SK-N-SH (cell line): Measurements from ENCODE around the gene PTCD1. TPM values are rescaled to one million over a fixed set of nuclear protein-coding genes. Genes with fewer than 3 reads are reported as not detected.

Experiments used
- CTCF ChIA-PET: fragments of 300-600, 350-600 bp; formaldehyde crosslinking; extraction: SDS; loops from one replicate; lab custom pipeline; 2021; lab: Yijun Ruan, JAX
- POLR2A ChIA-PET: fragments of 350-600 bp; sonication (Branson Sonifier 250); formaldehyde crosslinking; extraction: SDS; loops from one replicate; lab custom pipeline; 2020; ENCODE audit warnings: antibody characterized with exemption, inconsistent platforms; lab: Yijun Ruan, JAX
- DNase-seq: peaks from one replicate; pipeline ENCODE4 v3.0.0; 2012
- H2AFZ ChIP-seq: fragments of 200-600 bp; sonication (generic); 2 replicates; pipeline ENCODE4 v1.8.1; 2016; ENCODE audit warnings: antibody characterized with exemption, mild to moderate bottlenecking, low read depth
- H3F3A ChIP-seq: fragments of 200-600 bp; sonication (generic); replicated peaks from 2 replicates; pipeline ENCODE3; 2016; ENCODE audit warnings: antibody characterized with exemption, mild to moderate bottlenecking; ENCODE audit not compliant: insufficient read depth
- H3K27ac ChIP-seq, 2 experiments: fragments of 200-500 bp in 1 of 2; fragments of 200-600 bp in 1 of 2; sonication (Bioruptor generic) in 1 of 2; sonication (generic), shearing (Covaris generic) in 1 of 2; 2 replicates each; pipeline versions ENCODE4 v1.5.1 to v1.6.1; 2014 to 2016; ENCODE audit warnings: low read depth in 2 of 2, inconsistent platforms in 1 of 2, low read length in 1 of 2, mild to moderate bottlenecking in 1 of 2, mixed read lengths in 1 of 2
- H3K27me3 ChIP-seq: fragments of 200-600 bp; sonication (generic), shearing (Covaris generic); 2 replicates; pipeline ENCODE4 v1.6.1; 2016; ENCODE audit warnings: mixed run types; ENCODE audit not compliant: insufficient read depth
- H3K36me3 ChIP-seq, 2 experiments: fragments of 200-500 bp in 1 of 2; fragments of 200-600 bp in 1 of 2; sonication (Bioruptor generic) in 1 of 2; sonication (generic) in 1 of 2; replicated peaks in 1 of 2; 2 replicates each; pipeline versions ENCODE3 to v1.5.1; 2014 to 2016; ENCODE audit warnings: low read length in 1 of 2, mild to moderate bottlenecking in 1 of 2; ENCODE audit not compliant: insufficient read depth in 2 of 2, control insufficient read depth in 1 of 2
- H3K4me1 ChIP-seq, 2 experiments: fragments of 200-500 bp in 1 of 2; fragments of 200-600 bp in 1 of 2; sonication (Bioruptor generic) in 1 of 2; sonication (generic), shearing (Covaris generic) in 1 of 2; 2 replicates each; pipeline versions ENCODE4 v1.5.1 to v1.6.1; 2014 to 2016; ENCODE audit warnings: low read depth in 1 of 2, low read length in 1 of 2, mixed run types in 1 of 2; ENCODE audit not compliant: insufficient read depth in 2 of 2, control insufficient read depth in 1 of 2
- H3K4me2 ChIP-seq: fragments of 200-600 bp; sonication (generic), shearing (Covaris generic); 2 replicates; pipeline ENCODE4 v1.6.1; 2017; ENCODE audit warnings: mixed run types
- H3K4me3 ChIP-seq, 2 experiments: fragments of 200-500 bp in 1 of 2; fragments of 200-600 bp in 1 of 2; sonication (Bioruptor generic) in 1 of 2; sonication (generic), shearing (Covaris generic) in 1 of 2; 2 replicates each; pipeline versions ENCODE4 v1.5.1 to v1.8.1; 2014 to 2016; ENCODE audit warnings: low read depth in 2 of 2, inconsistent platforms in 1 of 2, low read length in 1 of 2, mild to moderate bottlenecking in 1 of 2, mixed read lengths in 1 of 2, moderate library complexity in 1 of 2
- H3K79me2 ChIP-seq: fragments of 200-600 bp; sonication (generic); 2 replicates; pipeline ENCODE4 v1.8.1; 2017; ENCODE audit warnings: mild to moderate bottlenecking; ENCODE audit not compliant: insufficient read depth
- H3K9ac ChIP-seq: fragments of 200-600 bp; sonication (generic); 2 replicates; pipeline ENCODE4 v1.6.1; 2017; ENCODE audit warnings: mixed run types
- H3K9me2 ChIP-seq: fragments of 200-600 bp; sonication (generic); 2 replicates; pipeline ENCODE4 v1.6.1; 2017; ENCODE audit warnings: mixed run types
- H3K9me3 ChIP-seq: fragments of 200-600 bp; sonication (generic); 2 replicates; pipeline ENCODE4 v1.6.1; 2017; ENCODE audit warnings: mixed run types, mild to moderate bottlenecking, moderate library complexity
- H4K20me1 ChIP-seq: fragments of 200-600 bp; sonication (generic); 2 replicates; pipeline ENCODE4 v1.6.1; 2017; ENCODE audit warnings: mild to moderate bottlenecking, mixed run types; ENCODE audit not compliant: insufficient read depth
- CHD2 ChIP-seq: fragments of 150-350 bp; IDR thresholded peaks from 2 replicates; pipeline ENCODE4 v1.6.1; 2018; ENCODE audit warnings: low read length; ENCODE audit not compliant: partially characterized antibody
- EZH2phosphoT487 ChIP-seq: fragments of 200-600 bp; sonication (generic); IDR thresholded peaks from 2 replicates; pipeline ENCODE4 v1.6.1; 2017; ENCODE audit warnings: low read depth, mixed run types, mild to moderate bottlenecking, antibody characterized with exemption, moderate library complexity, borderline replicate concordance
- FOSL2 ChIP-seq: IDR thresholded peaks from 2 replicates; pipeline ENCODE4 v1.4.0; 2012; ENCODE audit warnings: low read depth, mild to moderate bottlenecking, moderate library complexity, borderline replicate concordance
- FOXJ3 ChIP-seq: sonication (generic); formaldehyde crosslinking; IDR thresholded peaks from 2 replicates; pipeline ENCODE4 v1.5.1; 2020; ENCODE audit warnings: mild to moderate bottlenecking, missing genetic modification reagents
- FOXM1 ChIP-seq: IDR thresholded peaks from 2 replicates; pipeline ENCODE4 v1.4.0; 2012; ENCODE audit warnings: low read depth, mild to moderate bottlenecking
- GATA2 ChIP-seq: sonication (generic); formaldehyde crosslinking; IDR thresholded peaks from 2 replicates; pipeline ENCODE4 v1.5.0; 2020; ENCODE audit warnings: mild to moderate bottlenecking, missing genetic modification reagents
- JUND ChIP-seq: IDR thresholded peaks from 2 replicates; pipeline ENCODE4 v1.4.0; 2012
- MXI1 ChIP-seq: IDR thresholded peaks from 2 replicates; pipeline ENCODE4 v1.6.1; 2012; ENCODE audit warnings: mild to moderate bottlenecking, low read depth, low read length, improper control_type of control experiment
- RCOR1 ChIP-seq: fragments of 150-350 bp; IDR thresholded peaks from 2 replicates; pipeline ENCODE4 v1.6.1; 2017; ENCODE audit warnings: antibody characterized with exemption, low read length
- TAF1 ChIP-seq: IDR thresholded peaks from 2 replicates; pipeline ENCODE4 v1.6.1; 2012; ENCODE audit warnings: low read depth, mild to moderate bottlenecking, low read length, moderate library complexity, borderline replicate concordance
- TCF12 ChIP-seq: IDR thresholded peaks from 2 replicates; pipeline ENCODE4 v1.4.0; 2012
- WGBS: methylation state at CpG from one replicate; pipeline ENCODE4 v1.1.6; 2017; ENCODE audit warnings: low lambda C conversion rate; 5-methylcytosine and 5-hydroxymethylcytosine counted together
- polyA plus RNA-seq, 3 experiments: library from polyadenylated mRNA; depleted of rRNA; stranded (reverse); fragments of >200 nt; gene quantifications; 2 replicates each; pipeline ENCODE4 v1.2.3, GENCODE V29; 2012
- TF ChIP-seq, protein P1 (sequence below): fragments of 200-600 bp; sonication (generic); IDR thresholded peaks from 2 replicates; pipeline ENCODE4 v1.6.1; 2017; ENCODE audit warnings: antibody characterized with exemption, mild to moderate bottlenecking, moderate library complexity
- TF ChIP-seq, protein P2 (sequence below): fragments of 150-350 bp; IDR thresholded peaks from 2 replicates; pipeline ENCODE4 v1.6.1; 2017; ENCODE audit warnings: antibody characterized with exemption, low read length, low read depth, borderline replicate concordance
- TF ChIP-seq, protein P3 (sequence below): IDR thresholded peaks from 2 replicates; pipeline ENCODE4 v1.4.0; 2012; ENCODE audit warnings: low read depth
- TF ChIP-seq, protein P4 (sequence below): fragments of 150-350 bp; IDR thresholded peaks from 2 replicates; pipeline ENCODE4 v1.6.1; 2016; ENCODE audit warnings: mild to moderate bottlenecking, low read depth, low read length
- TF ChIP-seq, protein P5 (sequence below): IDR thresholded peaks from 2 replicates; pipeline ENCODE4 v1.4.0; 2012; ENCODE audit warnings: low read depth, borderline replicate concordance
- TF ChIP-seq, protein P6 (sequence below): IDR thresholded peaks from 2 replicates; pipeline ENCODE4; 2012

Gene PTCD1
- polyA plus RNA-seq, 1 of the 3 experiments (the other 2 are of a cell fraction): 8.2 TPM

DNA sequence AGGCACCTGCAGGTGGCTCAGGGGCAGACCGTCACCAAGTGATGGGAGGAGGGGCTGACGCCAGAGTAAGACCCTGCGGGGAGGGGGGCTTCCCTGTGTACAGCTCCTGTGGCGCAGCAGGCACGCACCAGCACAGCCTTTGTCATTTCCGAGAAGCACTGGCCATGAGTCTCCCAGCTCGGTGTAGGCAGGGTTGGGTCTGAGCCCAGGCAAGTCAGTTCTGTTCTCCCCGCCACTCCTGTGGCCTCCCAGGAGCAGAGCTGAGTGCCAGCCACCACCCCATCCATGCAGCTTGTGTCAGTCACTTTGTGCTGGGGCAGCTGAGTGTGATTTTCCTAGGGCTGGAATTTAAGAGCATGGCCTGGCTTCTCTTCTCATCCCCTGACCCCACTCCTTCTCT lies 13.3 kb upstream of the PTCD1 start (continued):
- TF ChIP-seq, protein P1, sequence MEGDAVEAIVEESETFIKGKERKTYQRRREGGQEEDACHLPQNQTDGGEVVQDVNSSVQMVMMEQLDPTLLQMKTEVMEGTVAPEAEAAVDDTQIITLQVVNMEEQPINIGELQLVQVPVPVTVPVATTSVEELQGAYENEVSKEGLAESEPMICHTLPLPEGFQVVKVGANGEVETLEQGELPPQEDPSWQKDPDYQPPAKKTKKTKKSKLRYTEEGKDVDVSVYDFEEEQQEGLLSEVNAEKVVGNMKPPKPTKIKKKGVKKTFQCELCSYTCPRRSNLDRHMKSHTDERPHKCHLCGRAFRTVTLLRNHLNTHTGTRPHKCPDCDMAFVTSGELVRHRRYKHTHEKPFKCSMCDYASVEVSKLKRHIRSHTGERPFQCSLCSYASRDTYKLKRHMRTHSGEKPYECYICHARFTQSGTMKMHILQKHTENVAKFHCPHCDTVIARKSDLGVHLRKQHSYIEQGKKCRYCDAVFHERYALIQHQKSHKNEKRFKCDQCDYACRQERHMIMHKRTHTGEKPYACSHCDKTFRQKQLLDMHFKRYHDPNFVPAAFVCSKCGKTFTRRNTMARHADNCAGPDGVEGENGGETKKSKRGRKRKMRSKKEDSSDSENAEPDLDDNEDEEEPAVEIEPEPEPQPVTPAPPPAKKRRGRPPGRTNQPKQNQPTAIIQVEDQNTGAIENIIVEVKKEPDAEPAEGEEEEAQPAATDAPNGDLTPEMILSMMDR: no peak
- TF ChIP-seq, protein P2, sequence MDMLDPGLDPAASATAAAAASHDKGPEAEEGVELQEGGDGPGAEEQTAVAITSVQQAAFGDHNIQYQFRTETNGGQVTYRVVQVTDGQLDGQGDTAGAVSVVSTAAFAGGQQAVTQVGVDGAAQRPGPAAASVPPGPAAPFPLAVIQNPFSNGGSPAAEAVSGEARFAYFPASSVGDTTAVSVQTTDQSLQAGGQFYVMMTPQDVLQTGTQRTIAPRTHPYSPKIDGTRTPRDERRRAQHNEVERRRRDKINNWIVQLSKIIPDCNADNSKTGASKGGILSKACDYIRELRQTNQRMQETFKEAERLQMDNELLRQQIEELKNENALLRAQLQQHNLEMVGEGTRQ: no peak
- TF ChIP-seq JUND (no peak), FOSL2 (no peak), GATA2 (CRISPR knock-in tag) (no peak), FOXM1 (no peak), TCF12 (no peak), EZH2phosphoT487 (no peak)
- TF ChIP-seq, protein P3, sequence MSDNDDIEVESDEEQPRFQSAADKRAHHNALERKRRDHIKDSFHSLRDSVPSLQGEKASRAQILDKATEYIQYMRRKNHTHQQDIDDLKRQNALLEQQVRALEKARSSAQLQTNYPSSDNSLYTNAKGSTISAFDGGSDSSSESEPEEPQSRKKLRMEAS: no peak
- TF ChIP-seq, protein P4, sequence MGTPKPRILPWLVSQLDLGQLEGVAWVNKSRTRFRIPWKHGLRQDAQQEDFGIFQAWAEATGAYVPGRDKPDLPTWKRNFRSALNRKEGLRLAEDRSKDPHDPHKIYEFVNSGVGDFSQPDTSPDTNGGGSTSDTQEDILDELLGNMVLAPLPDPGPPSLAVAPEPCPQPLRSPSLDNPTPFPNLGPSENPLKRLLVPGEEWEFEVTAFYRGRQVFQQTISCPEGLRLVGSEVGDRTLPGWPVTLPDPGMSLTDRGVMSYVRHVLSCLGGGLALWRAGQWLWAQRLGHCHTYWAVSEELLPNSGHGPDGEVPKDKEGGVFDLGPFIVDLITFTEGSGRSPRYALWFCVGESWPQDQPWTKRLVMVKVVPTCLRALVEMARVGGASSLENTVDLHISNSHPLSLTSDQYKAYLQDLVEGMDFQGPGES: no peak

DNA sequence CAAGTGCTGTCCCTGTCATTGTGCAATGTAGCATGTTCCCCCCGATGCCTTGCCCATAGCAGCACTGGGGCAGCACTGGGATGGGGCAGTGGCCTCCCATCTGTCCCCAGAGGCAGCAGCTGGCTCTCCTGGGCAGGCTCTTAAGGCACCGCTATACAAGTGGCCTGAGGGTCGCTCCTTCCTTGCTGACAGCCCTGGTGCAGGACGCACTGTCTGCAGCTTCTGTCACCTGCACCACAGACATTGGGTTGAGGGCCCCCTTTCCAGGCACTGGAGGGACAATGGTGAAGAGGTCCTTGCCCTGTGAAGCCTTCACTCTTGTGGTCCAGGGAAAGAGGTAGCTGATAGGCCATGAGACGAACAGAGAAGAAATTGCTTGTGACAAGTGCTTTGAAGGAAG lies 10.7 kb upstream of the PTCD1 start:
- Histone ChIP-seq H3K4me2 (no peak overlapping the region), H3F3A (peaks cover 13% of the 10 kb centered on the region), H2AFZ (no peak overlapping the region), H3K4me3 (no peak overlapping the region), H3K36me3 (peaks cover 84 to 90% of the 10 kb centered on the region in 2 experiments), H3K27me3 (no peaks in the 10 kb centered on the region), H4K20me1 (peaks cover 8% of the 10 kb centered on the region; the same call in 1 of the 2 replicates), H3K9me2 (no peaks in the 10 kb centered on the region), H3K27ac (no peak overlapping the region), H3K4me1 (no peaks in the 10 kb centered on the region), H3K9me3 (no peaks in the 10 kb centered on the region), H3K9ac (no peak overlapping the region)
- DNase-seq: no peak
- POLR2A ChIA-PET: interaction anchor here (1.4 kb wide), 1 partner anchor 11 kb away, joined by 6 read pairs; the partner anchor contains the start of genes CPSF4 and PTCD1
- CTCF ChIA-PET: interaction anchor here (0.6 to 1.3 kb wide), 4 partner anchors 10 to 50 kb away, joined by 3 to 6 read pairs (median 3); no protein-coding TSS in a partner anchor
- TF ChIP-seq RCOR1 (no peak), MXI1 (no peak), FOXJ3 (CRISPR knock-in tag) (no peak), TAF1 (no peak), TCF12 (no peak), CHD2 (no peak)
- TF ChIP-seq, protein P5, sequence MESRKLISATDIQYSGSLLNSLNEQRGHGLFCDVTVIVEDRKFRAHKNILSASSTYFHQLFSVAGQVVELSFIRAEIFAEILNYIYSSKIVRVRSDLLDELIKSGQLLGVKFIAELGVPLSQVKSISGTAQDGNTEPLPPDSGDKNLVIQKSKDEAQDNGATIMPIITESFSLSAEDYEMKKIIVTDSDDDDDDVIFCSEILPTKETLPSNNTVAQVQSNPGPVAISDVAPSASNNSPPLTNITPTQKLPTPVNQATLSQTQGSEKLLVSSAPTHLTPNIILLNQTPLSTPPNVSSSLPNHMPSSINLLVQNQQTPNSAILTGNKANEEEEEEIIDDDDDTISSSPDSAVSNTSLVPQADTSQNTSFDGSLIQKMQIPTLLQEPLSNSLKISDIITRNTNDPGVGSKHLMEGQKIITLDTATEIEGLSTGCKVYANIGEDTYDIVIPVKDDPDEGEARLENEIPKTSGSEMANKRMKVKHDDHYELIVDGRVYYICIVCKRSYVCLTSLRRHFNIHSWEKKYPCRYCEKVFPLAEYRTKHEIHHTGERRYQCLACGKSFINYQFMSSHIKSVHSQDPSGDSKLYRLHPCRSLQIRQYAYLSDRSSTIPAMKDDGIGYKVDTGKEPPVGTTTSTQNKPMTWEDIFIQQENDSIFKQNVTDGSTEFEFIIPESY: no peak
- TF ChIP-seq, protein P6, sequence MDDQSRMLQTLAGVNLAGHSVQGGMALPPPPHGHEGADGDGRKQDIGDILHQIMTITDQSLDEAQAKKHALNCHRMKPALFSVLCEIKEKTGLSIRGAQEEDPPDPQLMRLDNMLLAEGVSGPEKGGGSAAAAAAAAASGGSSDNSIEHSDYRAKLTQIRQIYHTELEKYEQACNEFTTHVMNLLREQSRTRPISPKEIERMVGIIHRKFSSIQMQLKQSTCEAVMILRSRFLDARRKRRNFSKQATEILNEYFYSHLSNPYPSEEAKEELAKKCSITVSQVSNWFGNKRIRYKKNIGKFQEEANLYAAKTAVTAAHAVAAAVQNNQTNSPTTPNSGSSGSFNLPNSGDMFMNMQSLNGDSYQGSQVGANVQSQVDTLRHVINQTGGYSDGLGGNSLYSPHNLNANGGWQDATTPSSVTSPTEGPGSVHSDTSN: no peak
- TF ChIP-seq, protein P3: no peak
- TF ChIP-seq, all 33 proteins: peak for 0
- 93% methylated on average over 5 of the region's 5 CpGs for WGBS
- peaks cover 14% of the 10 kb centered on the region; the same call in 1 of the 2 replicates for H3K79me2 ChIP-seq
